GM12891 (cell line): ENCODE measurements around the gene MAIP1.

Source experiments
- POLR2A ChIP-seq: IDR thresholded peaks from 2 replicates; pipeline ENCODE4 v1.6.1; 2011; ENCODE audit warnings: low read depth, low read length, control low read depth
- POLR2AphosphoS5 ChIP-seq: IDR thresholded peaks from 2 replicates; pipeline ENCODE4 v1.6.1; 2011; ENCODE audit warnings: low read depth, low read length, control low read depth
- SPI1 ChIP-seq: IDR thresholded peaks from 2 replicates; pipeline ENCODE4 v1.6.1; 2011; ENCODE audit warnings: low read depth, low read length, control low read depth
- TAF1 ChIP-seq: IDR thresholded peaks from 2 replicates; pipeline ENCODE4 v1.6.1; 2011; ENCODE audit warnings: low read depth, low read length, control low read depth

DNA sequence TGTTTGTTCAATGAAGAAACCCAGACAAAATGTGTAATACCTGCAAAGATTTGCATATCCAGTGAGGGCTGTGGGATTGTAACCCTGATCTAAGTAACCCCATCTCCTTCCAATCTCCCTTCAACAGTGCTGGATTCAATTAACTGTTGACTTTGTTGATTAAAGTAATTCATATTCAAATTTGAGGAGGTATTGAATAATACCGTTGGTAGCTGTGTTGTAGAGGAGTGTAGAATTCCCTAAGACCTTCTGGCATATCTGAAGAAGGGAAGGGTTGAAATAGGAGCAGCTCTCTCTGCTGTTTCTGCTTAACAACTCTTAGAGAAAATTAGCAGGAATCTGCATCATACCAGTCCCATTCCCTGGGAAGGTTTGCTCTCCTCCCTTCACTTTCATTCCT is 28.2 kb downstream of the MAIP1 start:
- TF ChIP-seq SPI1 = no peak
- no peak for TF ChIP-seq TAF1
- TF ChIP-seq POLR2A = no peak
- no peak for TF ChIP-seq POLR2AphosphoS5
